Sciatic nerve (tissue), 2 donors: ENCODE measurements around the gene ATP6V0A1. TPM values are rescaled to one million over a fixed set of nuclear protein-coding genes. Genes with fewer than 3 reads are reported as not detected.
"Not testable (repeated sequence)": the region's sequence is repeated elsewhere in the genome, so short reads cannot be mapped to it uniquely, and the experiment has no call there.

ENCODE experiments used
- ATAC-seq: fragments of 200-7000 bp; cut with Tn5 transposase; one replicate; pipeline ENCODE4 v1.9.1; 2020; ENCODE audit warnings: mild to moderate bottlenecking, moderate library complexity
- DNase-seq: peaks from one replicate; pipeline ENCODE4 v3.0.0-alpha.2; 2020; ENCODE audit warnings: low spot score
- intact Hi-C: fragments of 100-400 bp; cut with DNase I; formaldehyde crosslinking; loops from one replicate; pipeline ENCODE4 v1.14.2; 2022
- total RNA-seq: library from RNA; stranded (reverse); fragmentation: NEBNext Ultra II Directional; extraction: Animal tissue kit (Norgen Biotek cat#: 25700); gene quantifications from one replicate; pipeline ENCODE4 v1.2.1, GENCODE V29; 2021
- donor health status: DM: no; HTN: no; CAD: no.
- donor health status: DM: no; HTN: no; CAD: no.

The ATP6V0A1 gene
- total RNA-seq, 1 donor from 2014 or later = 115 TPM

DNA sequence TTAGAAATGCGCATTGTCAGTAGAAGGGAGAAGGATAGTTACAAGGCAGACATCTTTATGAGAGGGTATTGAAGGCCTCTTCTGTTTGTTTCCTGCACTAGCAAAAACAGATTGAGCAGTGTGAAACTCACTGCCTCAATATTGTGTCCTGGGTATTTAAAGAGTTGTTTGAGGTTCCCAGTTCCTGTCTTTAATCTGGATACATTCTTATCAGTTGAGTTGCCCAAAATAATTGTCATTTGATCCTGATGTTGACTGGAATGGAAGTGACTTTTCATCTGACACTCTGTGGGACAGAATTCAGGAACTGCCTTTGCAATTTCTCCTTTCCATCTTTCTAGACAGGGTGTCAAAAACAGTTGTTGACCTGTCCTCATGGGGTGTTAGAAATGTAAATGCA is 1.7 kb downstream of the ATP6V0A1 start:
- DNase-seq (no peak), ATAC-seq (no peak)
- intact Hi-C loops = no loop called here

- intact Hi-C loops = no loop called here
Observed at GRCh38 chr17:42463976-42464400, 5.3 kb downstream of the ATP6V0A1 start.

GRCh38 chr17:42467889-42468288 is 9.2 kb downstream of the ATP6V0A1 start:
- no peak for ATAC-seq
- DNase-seq = no peak
- intact Hi-C loops = no loop called here

More at GRCh38 chr17:42463976-42464400, 5.3 kb downstream of the ATP6V0A1 start:
- ATAC-seq = no peak
- no peak for DNase-seq

- intact Hi-C loops = no loop called here
- DNase-seq (no peak), ATAC-seq (no peak)
Observed at GRCh38 chr17:42472709-42473521, 14.2 kb downstream of the ATP6V0A1 start.

DNA sequence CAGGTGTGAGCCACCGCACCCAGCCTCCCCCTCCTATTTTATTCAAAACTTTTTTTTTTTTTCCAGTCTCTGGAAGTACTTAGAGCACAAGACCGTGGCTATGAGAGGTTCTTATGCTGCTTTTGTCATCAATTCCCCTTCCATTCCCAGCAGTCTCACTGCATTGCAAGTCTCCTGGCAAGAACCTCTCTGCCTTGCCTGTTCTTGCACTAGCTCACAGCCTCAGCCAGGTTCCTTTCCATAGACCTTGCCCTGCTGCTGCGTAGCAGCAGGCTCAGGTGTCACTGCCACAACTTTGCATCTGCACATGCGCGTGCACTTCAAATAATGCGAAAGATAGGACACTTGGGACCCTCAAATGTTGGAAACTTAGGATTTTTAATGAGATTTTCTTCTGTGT is 15.6 kb downstream of the ATP6V0A1 start:
- ATAC-seq (no peak), DNase-seq (no peak)
- intact Hi-C loops = no loop called here

GRCh38 chr17:42475121-42475520 is 16.4 kb downstream of the ATP6V0A1 start:
- DNase-seq (no peak), ATAC-seq (no peak)
- intact Hi-C loops = no loop called here

DNA sequence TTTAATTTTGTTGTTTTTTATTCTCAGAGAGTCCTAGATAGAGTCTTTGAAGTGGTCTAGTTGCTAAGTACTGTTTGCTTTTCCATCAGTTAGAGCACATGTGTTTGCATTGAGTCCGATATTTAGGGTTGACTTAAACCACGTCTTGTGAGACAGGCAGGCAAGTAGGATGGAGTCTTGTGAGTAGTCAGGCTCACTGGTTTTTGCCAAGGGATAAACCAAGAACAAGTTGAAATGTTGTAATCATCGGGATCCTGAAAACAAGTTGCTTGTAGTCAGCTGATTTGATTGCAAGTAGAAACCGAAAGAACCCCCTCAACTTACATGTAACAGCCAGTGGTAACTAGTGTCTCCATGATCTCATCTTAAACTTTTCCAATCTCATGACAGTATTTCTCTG is 17.2 kb downstream of the ATP6V0A1 start:
- no peak for DNase-seq
- intact Hi-C loops = no loop called here
- ATAC-seq = no peak

GRCh38 chr17:42476411-42476810 is 17.7 kb downstream of the ATP6V0A1 start:
- ATAC-seq (no peak), DNase-seq (no peak)
- intact Hi-C loops = no loop called here

DNA sequence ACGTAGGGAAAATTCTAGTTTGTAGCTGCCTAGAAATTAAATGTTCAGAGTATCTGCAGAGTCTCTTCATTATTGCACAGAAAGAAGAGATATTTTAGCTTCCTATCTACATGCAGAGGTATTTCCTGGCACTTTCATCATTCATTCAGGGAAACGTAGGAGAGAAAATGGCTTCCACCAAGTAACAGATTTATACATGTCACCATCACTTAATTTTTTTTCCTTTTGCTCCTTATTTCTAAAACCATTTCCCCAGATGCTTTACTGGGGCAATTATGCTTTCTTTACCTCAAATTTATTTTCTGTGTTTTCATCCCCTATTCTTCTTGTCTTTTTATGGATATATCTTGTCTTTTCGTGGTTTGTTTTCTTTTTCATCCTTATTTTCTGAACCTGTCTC is 18.5 kb downstream of the ATP6V0A1 start:
- ATAC-seq (no peak), DNase-seq (no peak)
- intact Hi-C loops = no loop called here

DNA sequence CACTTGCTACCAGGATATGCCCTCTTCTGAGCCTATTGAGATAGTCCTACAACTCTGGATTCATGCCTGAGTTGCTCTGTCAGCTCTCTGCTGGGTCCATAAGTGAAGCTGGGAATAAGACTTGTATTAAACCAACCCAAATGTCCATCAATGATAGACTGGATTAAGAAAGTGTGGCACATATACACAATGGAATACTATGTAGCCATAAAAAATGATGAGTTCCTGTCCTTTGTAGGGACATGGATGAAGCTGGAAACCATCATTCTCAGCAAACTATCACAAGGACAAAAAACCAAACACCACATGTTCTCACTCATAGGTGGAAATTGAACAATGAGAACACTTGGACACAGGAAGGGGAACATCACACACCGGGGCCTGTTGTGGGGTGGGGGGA is 19.1 kb downstream of the ATP6V0A1 start:
- ATAC-seq, intact Hi-C loops, DNase-seq: not testable (repeated sequence)

DNA sequence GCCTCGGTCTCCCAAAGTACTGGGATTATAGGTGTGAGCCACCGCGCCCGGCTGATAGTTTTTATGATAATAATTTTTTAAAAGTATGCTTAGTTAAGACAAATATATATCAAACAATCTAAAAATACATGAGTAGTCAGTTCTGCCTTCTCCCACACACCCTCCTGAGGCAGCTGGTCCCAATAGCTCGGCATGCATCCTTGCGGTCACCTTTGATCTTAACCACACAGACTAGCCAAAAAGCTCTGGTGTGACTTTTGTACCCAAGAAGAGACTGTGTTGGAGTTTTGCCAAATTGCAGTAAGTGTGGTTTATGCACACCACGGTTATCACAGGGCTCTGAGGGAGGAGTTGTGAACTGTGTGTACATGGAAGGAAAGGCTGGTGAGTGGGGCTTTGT is 25.6 kb downstream of the ATP6V0A1 start:
- intact Hi-C loops = no loop called here
- DNase-seq (no peak), ATAC-seq (peak; percentile 50)

DNA sequence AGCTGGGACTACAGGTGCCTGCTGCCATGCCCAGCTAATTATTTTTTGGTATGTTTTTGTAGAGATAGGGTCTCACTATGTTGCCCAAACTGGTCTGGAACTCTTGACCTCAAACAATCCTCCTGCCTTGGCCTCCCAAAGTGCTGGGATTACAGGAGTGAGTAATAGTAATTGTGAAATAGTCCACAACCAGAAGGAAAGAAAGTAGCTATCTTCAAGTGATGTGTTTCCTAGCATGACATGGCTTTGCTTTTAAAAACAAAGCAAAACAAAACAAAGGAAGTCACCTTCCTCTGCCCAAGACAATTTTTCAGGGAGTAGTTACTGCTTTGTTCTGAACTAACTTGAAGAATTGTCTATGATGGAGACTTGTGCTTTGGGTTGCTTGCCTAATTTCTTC is 27.0 kb downstream of the ATP6V0A1 start:
- DNase-seq (no peak), ATAC-seq (no peak)
- intact Hi-C loops = no loop called here

DNA sequence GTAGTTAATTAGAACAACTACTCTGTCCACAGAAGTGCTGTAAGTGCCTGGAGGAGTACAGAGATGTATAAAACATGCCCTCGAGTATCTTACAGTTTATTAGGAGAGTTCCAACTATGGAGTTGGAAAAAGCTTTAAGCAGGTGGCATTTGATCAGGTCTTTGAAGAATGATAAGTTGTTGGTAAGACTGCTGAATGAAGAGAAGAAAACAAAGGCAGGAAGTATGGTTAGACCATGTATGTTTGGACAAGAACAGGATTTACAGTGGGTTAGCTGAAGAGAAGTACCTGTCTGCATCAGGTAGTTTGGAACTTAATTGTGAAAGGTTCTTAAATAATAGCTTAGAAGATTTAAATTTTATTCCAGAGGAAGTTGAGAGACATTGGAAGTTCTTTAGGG is 29.4 kb downstream of the ATP6V0A1 start:
- intact Hi-C loops = no loop called here
- DNase-seq = no peak
- ATAC-seq = no peak

DNA sequence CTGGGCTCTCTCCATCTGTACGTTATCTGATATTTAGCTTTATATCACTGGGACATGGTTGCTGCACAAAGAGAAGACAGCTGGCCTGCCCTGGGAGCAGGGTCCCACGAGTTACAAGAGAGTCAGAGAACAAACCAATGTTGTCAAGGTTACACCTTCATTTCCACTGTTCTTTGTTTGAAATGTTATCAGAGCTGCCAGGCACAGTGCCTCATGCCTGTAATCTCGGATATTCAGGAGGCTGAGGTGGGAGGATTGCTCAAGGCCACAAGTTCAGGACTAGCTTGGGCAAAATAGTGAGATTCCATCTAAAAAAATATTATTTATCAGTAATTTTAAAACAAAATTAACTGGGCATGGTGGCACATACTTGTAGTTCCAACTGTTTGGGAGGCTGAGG is 34.6 kb downstream of the ATP6V0A1 start:
- DNase-seq = no peak
- intact Hi-C loops = no loop called here

DNA sequence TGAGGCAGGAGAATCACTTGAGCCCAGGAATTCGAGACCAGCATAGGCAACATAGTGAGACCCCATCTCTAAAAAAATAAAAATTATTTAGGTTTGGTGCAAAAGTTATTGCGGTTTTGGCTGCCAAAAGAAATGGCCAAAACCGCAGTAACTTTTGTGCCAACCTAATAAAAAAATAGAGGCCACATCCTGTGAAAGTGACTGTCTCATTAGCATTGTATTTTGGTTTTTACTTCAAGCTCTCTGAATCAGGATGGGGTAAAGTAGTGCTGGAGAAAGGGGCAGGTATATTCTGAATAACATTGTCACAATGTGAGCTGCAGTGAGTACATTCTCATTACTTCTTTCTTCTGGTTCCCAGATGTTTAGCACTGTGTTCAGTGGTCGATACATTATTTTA is 36.0 kb downstream of the ATP6V0A1 start:
- no peak for ATAC-seq
- no peak for DNase-seq
- intact Hi-C loops = no loop called here

More for the DNA sequence above, 34.6 kb downstream of the ATP6V0A1 start:
- ATAC-seq = no peak

DNA sequence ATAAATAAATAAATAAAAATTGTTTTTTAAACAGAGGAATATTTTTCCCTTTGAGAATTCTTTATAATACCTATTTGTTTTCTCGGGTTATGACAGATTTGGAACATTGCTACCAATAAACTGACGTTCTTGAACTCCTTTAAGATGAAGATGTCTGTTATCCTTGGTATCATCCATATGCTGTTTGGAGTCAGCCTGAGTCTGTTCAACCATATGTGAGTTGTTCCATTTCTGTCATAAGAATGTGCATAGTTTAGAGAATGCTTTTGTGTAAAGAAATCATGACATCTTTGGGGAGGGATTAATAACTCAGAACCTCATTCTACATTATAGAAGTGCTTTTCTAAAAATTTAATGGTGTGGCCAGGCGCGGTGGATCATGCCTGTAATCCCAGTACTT is 40.1 kb downstream of the ATP6V0A1 start:
- intact Hi-C loops = no loop called here
- ATAC-seq (no peak), DNase-seq (no peak)

GRCh38 chr17:42502091-42502490 is 43.4 kb downstream of the ATP6V0A1 start:
- intact Hi-C loops = no loop called here
- no peak for DNase-seq
- no peak for ATAC-seq

DNA sequence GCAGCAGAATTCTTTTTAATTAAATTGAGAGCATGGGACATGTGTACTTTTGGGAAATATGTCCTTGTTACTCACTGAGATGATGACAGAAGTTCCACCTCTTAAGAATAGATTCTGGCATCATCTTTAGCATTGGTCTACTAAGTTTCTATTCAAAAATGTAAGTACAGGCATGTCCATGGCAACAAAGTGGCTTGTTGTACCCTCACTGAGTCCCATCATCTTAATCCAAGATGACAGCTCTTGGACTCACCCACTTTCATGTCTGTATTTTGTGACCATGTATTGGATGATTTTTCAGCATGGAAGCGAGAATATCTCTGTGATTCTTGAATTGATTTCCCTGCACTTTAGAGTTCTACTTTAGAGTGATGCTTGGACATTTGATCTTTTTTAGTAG is 44.2 kb downstream of the ATP6V0A1 start:
- intact Hi-C loops = no loop called here
- DNase-seq (no peak), ATAC-seq (no peak)

DNA sequence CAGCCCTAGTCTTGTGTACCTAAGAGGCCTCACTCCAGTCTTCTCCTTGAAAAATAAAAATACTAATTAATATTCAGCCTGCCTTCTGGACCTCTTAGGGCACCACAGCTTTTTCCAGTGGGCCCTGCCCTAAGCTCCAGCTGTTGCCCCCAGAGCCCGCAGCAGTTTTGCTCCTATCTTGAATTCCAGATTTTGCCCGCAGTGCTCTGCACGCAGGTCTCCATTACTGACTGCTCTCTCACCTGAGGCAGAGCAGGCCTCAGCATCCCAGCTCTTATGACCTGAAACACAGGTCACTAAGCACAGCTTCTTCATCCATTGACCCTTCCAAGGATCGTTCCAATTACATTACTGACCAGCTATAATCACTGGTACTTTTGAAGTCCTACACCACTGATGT is 49.0 kb downstream of the ATP6V0A1 start:
- intact Hi-C loops = no loop called here
- DNase-seq (no peak), ATAC-seq (no peak)

DNA sequence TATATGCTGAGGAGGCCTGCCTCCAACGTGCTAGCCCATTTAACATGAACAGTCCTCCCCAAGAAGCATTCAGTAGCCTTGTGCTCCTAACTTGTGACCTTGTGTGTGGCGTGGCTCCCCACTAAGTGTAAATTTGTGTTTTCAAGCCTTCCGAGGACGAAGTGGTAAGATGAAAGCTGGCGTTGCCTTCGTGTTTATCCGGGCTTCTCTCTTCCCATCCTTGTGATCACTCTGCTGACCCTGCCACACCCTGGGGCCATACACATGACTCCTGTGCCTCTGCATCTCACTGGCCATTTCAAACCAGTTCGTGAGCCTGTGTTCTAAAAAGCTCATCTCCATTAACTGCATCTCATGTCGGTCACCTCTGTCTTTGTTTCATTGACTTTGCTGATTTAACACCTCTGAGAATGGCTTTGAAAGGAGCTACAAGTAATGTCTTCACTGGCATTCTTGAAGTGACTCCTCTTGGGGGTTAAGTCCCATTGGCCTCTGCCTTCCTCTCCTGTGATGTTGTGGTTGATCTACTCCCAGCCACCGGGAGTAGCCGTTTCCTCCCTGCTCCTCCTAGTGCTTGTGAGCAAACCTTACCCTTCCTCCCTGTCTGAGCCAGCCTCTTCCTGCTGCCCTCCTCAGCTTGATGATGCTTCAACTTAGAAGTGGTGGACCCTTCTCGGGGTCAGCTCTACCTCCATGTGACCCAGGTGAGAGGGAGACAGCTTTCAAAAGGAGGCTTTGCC is 49.9 kb downstream of the ATP6V0A1 start:
- intact Hi-C loops = no loop called here
- DNase-seq (no peak), ATAC-seq (no peak)
